HG03432 (cell line): Measurements from ENCODE around the gene STAT6.

Experiments
- ATAC-seq: cut with Tn5 transposase; IDR thresholded peaks from one replicate; pipeline ENCODE4 v1.9.1; 2021; ENCODE audit warnings: mild to moderate bottlenecking, moderate library complexity; ENCODE audit not compliant: unreplicated experiment

The STAT6 gene, protein sequence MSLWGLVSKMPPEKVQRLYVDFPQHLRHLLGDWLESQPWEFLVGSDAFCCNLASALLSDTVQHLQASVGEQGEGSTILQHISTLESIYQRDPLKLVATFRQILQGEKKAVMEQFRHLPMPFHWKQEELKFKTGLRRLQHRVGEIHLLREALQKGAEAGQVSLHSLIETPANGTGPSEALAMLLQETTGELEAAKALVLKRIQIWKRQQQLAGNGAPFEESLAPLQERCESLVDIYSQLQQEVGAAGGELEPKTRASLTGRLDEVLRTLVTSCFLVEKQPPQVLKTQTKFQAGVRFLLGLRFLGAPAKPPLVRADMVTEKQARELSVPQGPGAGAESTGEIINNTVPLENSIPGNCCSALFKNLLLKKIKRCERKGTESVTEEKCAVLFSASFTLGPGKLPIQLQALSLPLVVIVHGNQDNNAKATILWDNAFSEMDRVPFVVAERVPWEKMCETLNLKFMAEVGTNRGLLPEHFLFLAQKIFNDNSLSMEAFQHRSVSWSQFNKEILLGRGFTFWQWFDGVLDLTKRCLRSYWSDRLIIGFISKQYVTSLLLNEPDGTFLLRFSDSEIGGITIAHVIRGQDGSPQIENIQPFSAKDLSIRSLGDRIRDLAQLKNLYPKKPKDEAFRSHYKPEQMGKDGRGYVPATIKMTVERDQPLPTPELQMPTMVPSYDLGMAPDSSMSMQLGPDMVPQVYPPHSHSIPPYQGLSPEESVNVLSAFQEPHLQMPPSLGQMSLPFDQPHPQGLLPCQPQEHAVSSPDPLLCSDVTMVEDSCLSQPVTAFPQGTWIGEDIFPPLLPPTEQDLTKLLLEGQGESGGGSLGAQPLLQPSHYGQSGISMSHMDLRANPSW

DNA sequence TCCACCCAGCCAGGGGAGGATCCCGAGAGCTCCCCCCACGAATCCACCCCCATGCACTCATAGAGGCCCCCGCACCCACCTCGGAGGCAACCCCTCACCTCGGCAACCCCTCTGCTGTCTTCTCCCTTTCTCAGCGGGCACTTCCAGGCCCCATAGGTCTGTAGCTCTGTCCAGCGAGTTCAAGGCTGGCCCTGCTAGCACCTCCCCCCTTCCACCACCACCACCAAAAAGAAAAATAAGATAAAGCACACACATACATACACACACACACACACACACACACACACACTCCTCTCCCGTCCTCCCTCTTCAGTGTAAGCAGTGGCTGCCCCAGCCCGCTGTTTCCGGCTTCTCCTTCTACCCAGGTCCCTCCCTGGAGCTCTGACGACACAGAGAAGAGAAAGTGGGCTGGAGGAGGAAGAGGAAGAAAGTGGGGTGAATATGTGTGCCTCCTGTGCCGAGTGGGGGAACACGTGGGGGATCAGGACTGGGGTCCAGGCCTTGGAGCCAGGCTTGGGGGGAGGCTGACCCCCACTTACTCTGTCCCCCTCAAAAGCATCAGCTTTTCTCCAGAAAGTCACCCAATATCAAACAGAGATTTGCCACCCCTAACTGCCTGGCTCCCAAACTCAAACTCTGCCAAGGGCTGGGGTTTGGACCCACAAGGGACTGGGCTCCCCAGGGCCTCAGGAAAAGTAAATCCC lies at the start of gene STAT6:
TSS of gene STAT6 (minus strand) at position 332 of the 704 bp plus-strand sequence. CDS start 3,084 bp downstream, outside the sequence.
- peak; percentile 56 for ATAC-seq

DNA sequence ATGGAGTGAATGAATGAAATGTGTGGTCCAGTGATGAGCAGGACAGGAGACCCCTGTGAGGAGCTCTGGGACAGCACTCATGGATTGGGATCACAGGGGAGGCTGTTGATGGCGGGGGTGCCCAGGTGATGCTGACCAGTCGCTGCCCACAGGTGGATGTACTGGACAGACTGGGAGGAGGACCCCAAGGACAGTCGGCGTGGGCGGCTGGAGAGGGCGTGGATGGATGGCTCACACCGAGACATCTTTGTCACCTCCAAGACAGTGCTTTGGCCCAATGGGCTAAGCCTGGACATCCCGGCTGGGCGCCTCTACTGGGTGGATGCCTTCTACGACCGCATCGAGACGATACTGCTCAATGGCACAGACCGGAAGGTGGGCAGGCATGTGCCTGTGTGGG lies 49.6 kb upstream of the STAT6 start:
- ATAC-seq, result no peak

DNA sequence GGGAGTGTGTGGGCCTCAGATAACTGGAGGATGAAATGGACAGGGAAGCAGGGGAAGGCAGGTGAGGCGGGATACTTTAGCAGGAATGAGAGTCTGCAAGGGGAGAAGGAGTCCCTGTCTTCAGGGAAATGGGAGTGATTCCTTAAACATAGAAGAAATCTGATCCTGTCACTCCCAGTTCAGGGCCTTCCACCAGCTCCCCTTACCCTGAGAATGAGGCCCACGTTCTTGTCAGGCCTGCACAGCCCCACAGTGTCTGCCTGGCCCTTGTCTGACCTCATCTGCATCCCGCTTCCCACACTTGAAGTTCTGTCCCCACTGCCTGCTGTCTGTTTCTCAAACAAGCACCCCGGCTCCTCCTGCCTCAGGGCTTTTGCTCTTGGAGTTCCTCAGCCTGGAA lies 48.9 kb upstream of the STAT6 start:
- ATAC-seq, result no peak

DNA sequence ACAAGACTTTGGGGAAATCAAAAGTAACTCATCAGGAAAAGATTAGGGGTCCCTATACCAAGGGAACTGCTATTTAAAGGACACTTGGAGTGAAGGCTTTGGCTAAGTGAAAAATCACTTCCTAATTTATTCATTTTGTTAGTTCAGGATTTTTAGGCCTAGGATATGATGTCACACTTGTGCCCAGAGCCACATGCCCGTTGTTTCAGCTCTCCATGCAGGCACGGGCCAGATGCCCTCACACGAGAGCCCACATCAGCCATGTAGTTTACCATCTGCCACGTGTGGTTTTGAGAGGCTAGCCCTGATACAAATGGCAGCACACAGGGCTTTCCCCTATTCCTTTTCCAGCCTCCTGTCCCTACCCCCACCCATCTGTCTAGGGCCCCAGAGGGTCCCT lies 48.1 kb upstream of the STAT6 start:
- ATAC-seq, result no peak

DNA sequence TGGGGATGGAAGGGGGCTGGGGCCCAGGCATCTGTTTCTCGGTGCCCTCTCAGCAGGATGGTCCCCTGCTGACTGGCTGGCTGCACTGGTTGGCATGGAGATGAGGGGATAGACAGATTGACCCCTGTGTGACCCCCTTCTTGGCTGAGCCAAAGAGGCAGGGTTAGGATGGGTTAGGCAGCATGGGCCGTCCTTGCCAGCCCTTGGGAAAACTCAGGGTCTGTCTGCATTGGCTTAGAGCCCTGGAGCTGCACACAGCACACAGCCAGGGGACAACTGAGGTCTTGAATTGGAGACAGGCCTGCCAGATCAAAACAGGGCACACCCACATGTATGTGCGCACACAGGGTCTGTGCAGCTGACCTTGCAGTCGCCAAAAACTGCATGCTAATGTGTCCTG lies 47.5 kb upstream of the STAT6 start:
- no peak for ATAC-seq

DNA sequence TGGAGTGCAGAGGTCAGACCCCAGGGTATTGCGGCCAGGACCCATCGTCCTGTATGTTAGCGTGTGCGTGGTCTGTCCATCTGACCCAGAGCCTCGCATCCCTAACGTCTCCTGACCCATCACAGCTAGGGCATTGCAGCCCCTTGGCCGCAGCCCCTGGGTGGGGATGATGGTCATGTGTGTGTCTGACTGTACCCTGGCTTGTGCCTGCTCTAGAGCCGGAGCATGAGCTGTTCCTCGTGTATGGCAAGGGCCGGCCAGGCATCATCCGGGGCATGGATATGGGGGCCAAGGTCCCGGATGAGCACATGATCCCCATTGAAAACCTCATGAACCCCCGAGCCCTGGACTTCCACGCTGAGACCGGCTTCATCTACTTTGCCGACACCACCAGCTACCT lies 47.0 kb upstream of the STAT6 start:
- no peak for ATAC-seq

DNA sequence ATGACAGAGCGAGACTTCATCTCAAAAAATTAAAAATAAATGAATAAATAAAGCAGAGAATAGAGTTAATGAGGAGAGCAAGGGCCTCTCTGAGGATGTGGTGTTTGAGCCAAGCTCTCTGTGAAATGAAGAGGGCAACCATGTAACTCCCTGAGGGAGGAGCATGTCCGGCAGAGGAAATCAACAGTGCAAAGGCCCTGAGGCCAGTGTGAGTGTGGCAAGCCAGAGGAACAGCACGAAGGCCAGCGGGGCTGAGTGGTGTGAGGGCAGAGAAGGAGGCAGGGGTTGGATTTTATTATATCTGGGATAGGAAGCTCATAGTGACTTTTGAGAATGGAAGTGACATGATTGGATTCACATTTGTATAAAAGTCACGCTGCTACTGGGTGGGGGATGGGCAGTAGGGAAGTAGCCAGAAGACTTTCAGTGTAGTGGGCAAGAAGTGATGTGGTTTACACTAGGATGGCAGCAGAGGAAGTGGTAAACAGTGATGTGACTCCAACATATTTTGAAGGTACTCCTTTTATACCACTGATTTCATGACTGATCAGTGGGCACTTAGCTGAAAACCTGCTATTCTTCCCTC lies 46.5 kb upstream of the STAT6 start:
- no peak for ATAC-seq

DNA sequence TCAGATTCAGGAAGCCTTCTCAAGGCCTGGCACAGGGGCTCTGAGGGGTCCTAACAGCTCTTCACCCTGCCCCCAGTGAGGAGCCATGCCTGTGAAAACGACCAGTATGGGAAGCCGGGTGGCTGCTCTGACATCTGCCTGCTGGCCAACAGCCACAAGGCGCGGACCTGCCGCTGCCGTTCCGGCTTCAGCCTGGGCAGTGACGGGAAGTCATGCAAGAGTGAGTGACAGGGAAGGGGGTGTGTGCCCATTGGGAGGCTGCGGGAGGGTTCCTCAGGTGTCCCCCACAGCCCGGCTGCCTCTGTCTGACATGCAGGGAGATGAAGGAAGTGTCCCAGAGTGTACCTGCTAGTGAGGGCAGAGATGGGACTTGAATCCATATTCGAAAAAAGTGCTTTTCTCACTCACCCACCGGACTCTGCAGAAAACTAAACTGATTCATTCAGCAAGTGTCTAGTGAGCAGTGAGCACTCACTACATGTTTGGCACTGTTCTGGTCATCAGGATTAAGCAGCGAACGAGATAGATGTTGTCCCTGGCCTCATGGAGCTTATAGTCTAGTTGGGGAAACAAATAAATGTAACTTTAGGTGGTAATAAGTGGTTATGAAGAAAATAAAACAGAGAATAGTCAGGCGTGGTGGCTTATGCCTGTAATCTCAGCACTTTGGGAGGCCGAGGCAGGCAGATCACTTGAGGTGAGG lies 45.7 kb upstream of the STAT6 start:
- ATAC-seq, result no peak

DNA sequence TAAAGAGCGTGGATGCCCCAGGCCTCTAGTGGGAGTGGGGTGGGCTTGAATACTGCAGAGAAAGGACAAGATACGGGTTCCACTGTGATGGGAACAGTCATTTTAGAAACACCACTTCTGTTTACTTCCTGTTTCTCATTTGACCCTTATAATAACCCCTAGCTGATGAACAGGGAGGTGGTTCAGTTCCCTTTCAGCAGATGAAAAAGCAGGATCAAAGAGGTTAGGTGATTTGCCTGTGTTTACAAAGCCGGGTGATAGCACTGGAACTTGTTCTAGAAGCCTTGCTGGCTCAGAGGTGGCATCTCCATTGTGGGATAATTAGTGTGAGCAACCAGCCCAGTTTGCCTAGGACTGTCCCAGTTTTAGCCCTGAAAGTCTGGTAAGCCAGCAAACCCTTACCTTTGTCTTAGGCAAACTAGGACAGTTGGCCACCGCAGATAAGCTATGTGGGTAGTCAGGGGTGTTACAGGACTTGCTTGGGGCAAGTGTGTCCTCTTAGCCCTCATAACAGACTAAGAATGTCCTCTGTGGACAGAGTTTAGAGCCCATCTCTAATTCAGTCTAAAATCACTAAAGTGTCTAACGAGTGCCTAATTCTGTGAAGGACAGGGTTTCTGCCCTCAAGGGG lies 43.8 kb upstream of the STAT6 start:
- ATAC-seq, result no peak

DNA sequence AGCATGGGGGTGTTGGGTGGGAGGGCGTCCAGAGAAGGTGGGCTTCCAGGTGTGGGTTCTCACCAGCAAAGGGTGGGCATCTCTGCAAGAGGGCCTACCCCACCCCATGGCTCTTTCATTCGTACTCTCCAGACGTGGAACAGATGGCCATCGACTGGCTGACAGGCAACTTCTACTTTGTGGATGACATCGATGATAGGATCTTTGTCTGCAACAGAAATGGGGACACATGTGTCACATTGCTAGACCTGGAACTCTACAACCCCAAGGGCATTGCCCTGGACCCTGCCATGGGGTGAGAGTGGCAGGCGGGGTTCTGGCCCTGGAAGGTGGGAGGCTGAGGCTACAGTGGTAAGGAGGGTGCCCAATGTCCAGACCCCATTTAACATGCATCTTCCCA lies 42.9 kb upstream of the STAT6 start:
- ATAC-seq, result no peak

DNA sequence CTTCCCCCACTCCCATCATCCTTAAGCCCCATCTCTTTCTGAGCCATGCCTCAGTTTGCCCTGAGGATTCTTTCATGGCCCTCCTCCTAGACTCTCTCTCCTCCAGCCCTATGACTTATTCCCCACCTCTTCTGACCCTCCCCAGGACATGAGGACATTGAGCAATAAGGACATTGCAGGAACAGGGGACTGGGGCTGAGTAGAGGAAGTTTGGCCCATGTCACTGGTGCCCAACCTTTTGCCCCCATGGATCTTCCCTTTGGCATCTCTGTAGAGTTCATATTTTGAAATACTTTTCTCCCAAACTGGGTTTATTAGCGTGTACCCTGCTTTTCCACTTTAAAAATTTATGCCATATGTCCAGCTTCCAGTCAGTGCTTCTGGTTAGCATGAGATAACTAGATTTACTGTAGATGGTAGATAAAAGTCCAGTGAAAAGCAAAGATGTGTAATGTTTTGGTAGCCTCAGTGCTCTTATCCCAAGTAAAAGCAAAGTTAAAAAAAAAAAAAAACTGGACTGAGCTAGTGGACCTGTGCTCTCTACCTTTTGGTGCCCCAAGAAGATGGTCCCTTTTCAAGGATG lies 42.3 kb upstream of the STAT6 start:
- no peak for ATAC-seq

DNA sequence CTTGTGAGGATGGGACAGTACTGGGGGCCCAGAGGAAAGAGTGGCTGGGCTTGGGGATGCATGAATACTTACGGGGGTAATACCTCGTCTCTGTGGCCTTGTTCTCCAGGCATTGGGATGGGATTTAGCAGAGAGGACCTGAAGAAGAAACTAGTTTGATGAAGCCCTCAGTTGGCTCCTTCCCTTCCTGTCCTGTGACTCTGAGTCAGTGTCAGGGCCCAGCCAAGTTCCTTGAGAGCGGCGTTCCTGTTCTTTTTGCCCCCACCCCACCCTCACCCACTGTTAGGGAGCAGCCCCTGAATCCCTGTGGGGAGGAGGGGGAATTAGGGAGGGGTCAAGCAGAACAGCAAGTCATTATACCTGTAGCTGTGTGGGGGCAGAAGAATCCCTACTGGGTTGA lies 41.5 kb upstream of the STAT6 start:
- ATAC-seq, result no peak

DNA sequence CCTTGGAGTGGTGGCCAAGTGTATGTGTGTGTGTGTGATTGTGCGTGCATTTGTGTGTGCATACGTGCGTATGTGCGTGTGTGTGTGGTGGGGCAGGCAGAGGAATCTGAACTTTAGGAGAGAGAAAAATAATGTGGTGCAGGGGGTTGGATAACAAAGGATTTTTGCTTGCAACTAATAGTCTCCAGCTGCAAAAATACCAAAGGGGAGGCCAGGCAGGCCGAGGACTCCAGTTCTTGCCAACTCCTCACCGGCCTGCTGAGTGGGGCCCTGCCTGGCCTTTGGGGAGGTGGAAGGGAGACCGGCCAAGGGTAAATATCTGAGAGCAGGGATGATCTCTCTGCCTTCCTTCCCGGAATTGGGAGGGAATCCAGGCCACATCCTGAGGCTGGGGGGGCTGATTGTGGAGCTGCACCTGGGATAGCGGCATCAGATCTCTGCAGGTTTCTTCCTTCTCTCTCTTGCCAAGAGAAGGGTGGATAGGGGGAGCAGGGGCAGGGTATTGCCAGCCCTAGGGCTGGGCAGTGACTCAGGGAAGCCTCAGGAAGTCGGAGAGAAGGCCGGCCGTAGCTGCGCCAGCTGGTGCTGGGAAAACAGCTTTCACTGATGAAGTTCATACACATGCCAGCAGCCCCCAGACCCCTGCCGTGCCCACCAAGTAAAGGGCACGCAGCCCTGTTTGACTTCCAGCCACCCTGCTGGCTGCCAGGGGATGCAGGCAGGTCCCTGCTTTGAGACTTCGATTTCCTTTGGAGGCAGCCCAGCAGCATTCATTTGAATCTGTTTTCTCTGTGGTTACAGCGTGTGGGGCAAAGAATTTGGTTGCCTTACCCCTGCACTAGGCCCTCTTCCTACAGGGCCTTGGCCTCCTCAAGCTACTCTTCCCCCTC lies 40.8 kb upstream of the STAT6 start:
- no peak for ATAC-seq

DNA sequence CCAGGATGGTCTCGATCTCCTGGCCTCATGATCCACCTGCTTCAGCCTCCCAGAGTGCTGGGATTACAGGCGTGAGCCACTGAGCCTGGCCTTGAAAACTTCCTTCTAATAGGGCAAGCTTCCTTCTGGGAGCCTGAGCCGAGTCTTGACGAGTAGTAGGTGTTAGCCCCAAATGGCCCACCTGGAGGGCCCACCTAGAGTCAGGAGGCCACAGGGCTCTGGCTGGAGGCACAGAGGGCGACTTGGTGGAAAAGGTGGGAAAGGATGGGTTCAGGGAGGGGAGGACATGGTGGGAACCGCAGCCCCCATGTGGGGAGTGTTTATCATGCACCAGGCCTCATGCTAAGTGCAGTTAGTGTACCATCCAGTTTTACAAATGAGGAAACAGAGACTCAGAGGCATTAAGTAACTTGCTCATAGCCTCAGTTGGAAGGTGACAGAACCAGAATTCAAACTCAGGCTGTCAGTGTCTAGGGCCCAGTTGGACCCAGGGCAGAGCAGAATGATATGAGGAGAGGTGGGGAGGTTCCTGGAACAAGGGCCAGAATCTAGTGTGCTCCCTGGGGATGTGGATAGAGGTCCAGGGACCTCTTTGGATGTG lies 39.3 kb upstream of the STAT6 start:
- ATAC-seq, result no peak

DNA sequence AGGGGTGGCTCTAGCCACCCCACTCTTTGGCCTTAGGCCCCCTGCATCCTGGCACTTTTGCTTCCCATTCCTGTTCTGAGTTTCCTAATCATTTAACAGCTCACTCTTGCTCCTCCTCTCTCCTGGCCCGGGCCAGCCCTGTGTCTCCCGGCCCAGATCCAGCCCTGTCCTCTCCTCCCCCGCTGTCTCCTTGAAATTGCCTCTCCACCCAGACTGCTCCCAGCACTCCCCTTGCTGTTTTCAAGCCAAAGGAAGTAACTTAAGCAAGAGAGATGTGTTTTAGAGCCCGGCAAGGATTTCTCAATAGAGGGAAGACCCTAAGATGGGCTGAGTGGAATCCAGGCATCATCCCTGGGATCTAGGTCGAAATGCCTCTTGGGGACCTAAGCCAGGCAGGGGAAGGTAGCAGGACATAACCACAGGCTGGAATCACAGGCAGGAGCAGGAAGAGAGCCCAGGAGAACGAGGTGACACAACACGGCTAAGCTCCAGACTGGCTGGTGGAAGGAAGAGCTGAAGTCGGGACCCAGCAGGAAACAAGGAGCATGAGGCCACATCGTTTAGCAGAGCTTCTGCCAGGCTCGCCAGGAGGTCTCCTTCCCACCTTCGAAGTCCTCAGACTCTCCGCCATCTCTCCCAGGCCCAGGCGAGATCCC lies 38.2 kb upstream of the STAT6 start:
- no peak for ATAC-seq

DNA sequence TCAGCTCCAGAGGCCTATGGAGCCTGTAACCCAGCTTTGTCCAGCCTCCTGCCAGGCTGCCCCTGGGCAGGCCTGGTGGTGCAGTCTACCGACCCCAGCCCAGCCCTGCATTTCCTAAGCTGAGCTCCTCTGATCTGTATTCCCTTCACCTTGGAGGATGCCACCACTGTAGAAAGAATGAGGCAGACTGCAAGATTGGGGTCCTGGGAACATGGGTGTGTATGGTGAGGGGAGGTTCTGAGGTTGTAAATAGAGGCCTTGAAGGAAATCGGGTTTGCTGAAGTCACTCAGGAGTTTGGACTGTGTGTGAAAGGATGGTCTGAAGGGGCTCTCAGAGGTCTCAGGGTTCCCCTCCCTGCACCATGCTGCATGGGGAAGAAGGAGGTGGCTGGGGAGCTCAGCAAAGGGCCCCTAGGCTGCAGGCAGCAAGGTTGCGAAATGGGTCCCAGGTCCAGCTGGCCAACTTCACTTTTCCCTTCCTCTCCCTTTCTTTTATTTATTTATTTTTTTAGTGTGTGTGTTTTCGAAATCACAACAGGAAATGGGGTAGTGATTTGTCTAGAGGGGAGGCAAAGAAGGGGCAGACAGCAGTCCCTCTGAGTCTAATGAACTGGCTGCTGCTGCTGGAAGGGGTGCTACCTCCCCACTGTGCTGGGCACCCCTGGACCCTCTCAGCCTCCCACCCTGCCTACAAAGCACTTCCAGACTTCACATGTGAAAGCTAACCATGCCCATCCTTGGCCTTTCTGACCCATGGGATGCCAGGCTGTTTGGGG lies 37.5 kb upstream of the STAT6 start:
- ATAC-seq, result no peak
